H1 (cell line): Measurements from ENCODE around the gene ALLC. TPM values are rescaled to one million over a fixed set of nuclear protein-coding genes. Genes with fewer than 3 reads are reported as not detected.

Experiments
- CTCF ChIA-PET: fragments of 300-600 bp; sonication (Branson Sonifier 250); formaldehyde crosslinking; loops from one replicate; lab custom pipeline; 2021; ENCODE audit not compliant: partially characterized antibody; lab: Charles Lee
- POLR2A ChIA-PET: fragments of 300-600 bp; sonication (Branson Sonifier 250); formaldehyde crosslinking; loops from one replicate; lab custom pipeline; 2021; ENCODE audit warnings: inconsistent platforms; ENCODE audit not compliant: partially characterized antibody; lab: Charles Lee
- DNase-seq, 2 experiments: peaks; one replicate each; pipeline versions ENCODE4 v3.0.0 to v3.0.0-alpha.2; 2010 to 2022; ENCODE audit warnings: low spot score in 2 of 2, low read depth in 1 of 2, mixed read lengths in 1 of 2
- FAIRE-seq: peaks from 2 replicates; lab custom pipeline; 2011; peaks lifted over from hg19 to GRCh38; lab: Jason Lieb, UNC
- H2AFZ ChIP-seq: 2 replicates; pipeline ENCODE4 v1.8.1; 2012; ENCODE audit warnings: low read length, inconsistent platforms
- H2AK5ac ChIP-seq: 2 replicates; pipeline ENCODE4 v1.6.1; 2013; ENCODE audit warnings: low read depth, low read length
- H2BK120ac ChIP-seq: replicated peaks from 2 replicates; pipeline ENCODE3; 2013; ENCODE audit warnings: low read depth, low read length, inconsistent platforms
- H2BK12ac ChIP-seq: 2 replicates; pipeline ENCODE4 v1.6.1; 2013; ENCODE audit warnings: low read depth, low read length
- H2BK15ac ChIP-seq: 2 replicates; pipeline ENCODE4 v1.6.1; 2013; ENCODE audit warnings: low read length
- H2BK20ac ChIP-seq: 2 replicates; pipeline ENCODE4 v1.6.1; 2013; ENCODE audit warnings: low read length
- H2BK5ac ChIP-seq: 2 replicates; pipeline ENCODE4 v1.6.1; 2013; ENCODE audit warnings: low read depth, low read length
- H3K14ac ChIP-seq: 2 replicates; pipeline ENCODE4 v1.6.1; 2013; ENCODE audit warnings: inconsistent platforms; ENCODE audit not compliant: insufficient read length
- H3K18ac ChIP-seq: 2 replicates; pipeline ENCODE4 v1.6.1; 2013; ENCODE audit warnings: low read length; ENCODE audit errors: extremely low read depth
- H3K23ac ChIP-seq: 2 replicates; pipeline ENCODE4 v1.6.1; 2013; ENCODE audit warnings: inconsistent platforms; ENCODE audit not compliant: insufficient read length
- H3K23me2 ChIP-seq: 2 replicates; pipeline ENCODE4 v1.6.1; 2013; ENCODE audit warnings: low read depth, low read length
- H3K27ac ChIP-seq: 2 replicates; pipeline ENCODE4 v1.6.1; 2011; ENCODE audit warnings: low read depth, low read length, inconsistent platforms
- H3K27me3 ChIP-seq, 4 experiments: replicated peaks in 1 of 4; 1 replicate in 1 of 4; 2 replicates in 3 of 4; pipeline versions ENCODE4 v1.6.1 to v1.8.1; 2011 to 2013; ENCODE audit warnings: low read length in 3 of 4, mild to moderate bottlenecking in 3 of 4, inconsistent platforms in 2 of 4, mixed read lengths in 2 of 4, moderate library complexity in 1 of 4; ENCODE audit not compliant: control insufficient read depth in 3 of 4, insufficient read depth in 3 of 4; ENCODE audit errors: extremely low read depth in 1 of 4
- H3K36me3 ChIP-seq, 4 experiments: 2 replicates each; pipeline versions ENCODE4 v1.6.1 to v1.8.1; 2011 to 2013; ENCODE audit warnings: mild to moderate bottlenecking in 4 of 4, low read length in 3 of 4, moderate library complexity in 2 of 4, control low read depth in 1 of 4, inconsistent platforms in 1 of 4; ENCODE audit not compliant: insufficient read depth in 4 of 4, control insufficient read depth in 2 of 4
- H3K4ac ChIP-seq: replicated peaks from 2 replicates; pipeline ENCODE3; 2013; ENCODE audit warnings: low read length, low read depth, mixed read lengths, inconsistent platforms; ENCODE audit not compliant: insufficient read length
- H3K4me1 ChIP-seq, 4 experiments: replicated peaks in 1 of 4; 1 replicate in 1 of 4; 2 replicates in 3 of 4; pipeline versions ENCODE4 v1.6.1 to v1.8.1; 2011 to 2013; ENCODE audit warnings: low read length in 3 of 4, inconsistent platforms in 2 of 4, mixed read lengths in 1 of 4; ENCODE audit not compliant: insufficient read depth in 4 of 4, control insufficient read depth in 3 of 4
- H3K4me2 ChIP-seq, 2 experiments: 2 replicates each; pipeline versions ENCODE4 v1.6.1 to v1.8.1; 2011 to 2013; ENCODE audit warnings: low read depth in 2 of 2, low read length in 2 of 2, control low read depth in 1 of 2, inconsistent platforms in 1 of 2, mild to moderate bottlenecking in 1 of 2; ENCODE audit not compliant: insufficient read depth in 1 of 2
- H3K4me3 ChIP-seq, 4 experiments: fragments of 200-600, 300-600 bp in 1 of 4; sonication (generic), shearing (Covaris generic), sonication (Bioruptor Twin) in 1 of 4; 2 replicates each; pipeline versions ENCODE4 v1.5.1 to v1.8.1; 2011 to 2016; ENCODE audit warnings: low read length in 4 of 4, low read depth in 3 of 4, control low read depth in 2 of 4, inconsistent platforms in 2 of 4, mild to moderate bottlenecking in 2 of 4, mixed read lengths in 1 of 4, moderate library complexity in 1 of 4; ENCODE audit not compliant: insufficient read depth in 2 of 4; ENCODE audit errors: extremely low read depth in 1 of 4
- H3K56ac ChIP-seq: replicated peaks from 2 replicates; pipeline ENCODE3; 2013; ENCODE audit warnings: low read depth, mild to moderate bottlenecking, mixed read lengths, low read length, inconsistent platforms; ENCODE audit not compliant: insufficient read length
- H3K79me1 ChIP-seq: 2 replicates; pipeline ENCODE4 v1.6.1; 2013; ENCODE audit warnings: low read depth, low read length, control low read depth
- H3K79me2 ChIP-seq, 2 experiments: 2 replicates each; pipeline versions ENCODE4 v1.6.1 to v1.8.1; 2012 to 2013; ENCODE audit warnings: low read length in 2 of 2, mild to moderate bottlenecking in 2 of 2, inconsistent platforms in 1 of 2; ENCODE audit not compliant: insufficient read depth in 2 of 2, control insufficient read depth in 1 of 2
- H3K9ac ChIP-seq, 4 experiments: replicated peaks in 1 of 4; 1 replicate in 1 of 4; 2 replicates in 3 of 4; pipeline versions ENCODE4 v1.6.1 to v1.8.1; 2011 to 2013; ENCODE audit warnings: low read depth in 3 of 4, low read length in 3 of 4, control low read depth in 2 of 4, mild to moderate bottlenecking in 2 of 4, moderate library complexity in 2 of 4, inconsistent platforms in 1 of 4; ENCODE audit errors: extremely low read depth in 1 of 4
- H3K9me3 ChIP-seq, 2 experiments: 2 replicates each; pipeline versions ENCODE4 v1.6.1 to v1.8.1; 2012 to 2013; ENCODE audit warnings: mild to moderate bottlenecking in 2 of 2, moderate library complexity in 2 of 2, control low read depth in 1 of 2, inconsistent platforms in 1 of 2, low read depth in 1 of 2, low read length in 1 of 2, mixed read lengths in 1 of 2; ENCODE audit not compliant: insufficient read depth in 2 of 2
- H4K20me1 ChIP-seq, 2 experiments: replicated peaks in 1 of 2; 2 replicates each; pipeline versions ENCODE3 to v1.8.1; 2011 to 2013; ENCODE audit warnings: inconsistent platforms in 2 of 2, low read length in 2 of 2, mild to moderate bottlenecking in 1 of 2; ENCODE audit not compliant: insufficient read depth in 2 of 2, control insufficient read depth in 1 of 2
- H4K5ac ChIP-seq: 2 replicates; pipeline ENCODE4 v1.6.1; 2013; ENCODE audit warnings: low read length, low read depth, mixed read lengths, inconsistent platforms; ENCODE audit not compliant: insufficient read length
- H4K8ac ChIP-seq: 2 replicates; pipeline ENCODE4 v1.8.0; 2013; ENCODE audit warnings: mild to moderate bottlenecking, moderate library complexity, low read length, inconsistent platforms; ENCODE audit not compliant: insufficient read depth; ENCODE audit errors: extremely low read depth
- H4K91ac ChIP-seq: replicated peaks from 2 replicates; pipeline ENCODE3; 2013; ENCODE audit warnings: low read length, mixed read lengths, inconsistent platforms; ENCODE audit not compliant: insufficient read length
- ATF2 ChIP-seq: IDR thresholded peaks from 2 replicates; pipeline ENCODE4 v1.6.1; 2012; ENCODE audit warnings: low read length, inconsistent platforms
- BACH1 ChIP-seq: IDR thresholded peaks from 2 replicates; pipeline ENCODE4 v1.6.1; 2012; ENCODE audit warnings: low read length, improper control_type of control experiment
- EZH2 ChIP-seq: fragments of 200-600 bp; sonication (generic); IDR thresholded peaks from 2 replicates; pipeline ENCODE4 v1.7.1; 2012; ENCODE audit warnings: low read depth, mild to moderate bottlenecking, moderate library complexity, low read length, inconsistent platforms; ENCODE audit not compliant: severe bottlenecking
- NANOG ChIP-seq: IDR thresholded peaks from 2 replicates; pipeline ENCODE4 v1.6.1; 2011; ENCODE audit warnings: low read length, low read depth, mild to moderate bottlenecking, inconsistent platforms; ENCODE audit not compliant: insufficient read depth, poor library complexity, severe bottlenecking
- RAD21 ChIP-seq, 2 experiments: IDR thresholded peaks in 1 of 2; conservative IDR thresholded peaks in 1 of 2; 2 replicates each; pipeline ENCODE4 v1.6.1; 2011; ENCODE audit warnings: low read depth in 2 of 2, low read length in 2 of 2, improper control_type of control experiment in 1 of 2, inconsistent platforms in 1 of 2, mild to moderate bottlenecking in 1 of 2, moderate library complexity in 1 of 2
- SIRT6 ChIP-seq: IDR thresholded peaks from one replicate; pipeline ENCODE4 v1.7.1; 2012; ENCODE audit warnings: low read length, inconsistent platforms
- SP2 ChIP-seq: IDR thresholded peaks from 2 replicates; pipeline ENCODE4 v1.6.1; 2012; ENCODE audit warnings: mild to moderate bottlenecking, low read length, inconsistent platforms
- SUZ12 ChIP-seq: fragments of 200-600 bp; sonication (generic); IDR thresholded peaks from 2 replicates; pipeline ENCODE4 v1.6.1; 2012; ENCODE audit warnings: mild to moderate bottlenecking, inconsistent platforms, low read length, moderate library complexity, mixed read lengths
- USF2 ChIP-seq: IDR thresholded peaks from 2 replicates; pipeline ENCODE4 v1.6.1; 2011; ENCODE audit warnings: low read length, improper control_type of control experiment
- YY1 ChIP-seq: IDR thresholded peaks from 2 replicates; pipeline ENCODE4 v1.6.1; 2011; ENCODE audit warnings: low read depth, mild to moderate bottlenecking, low read length
- WGBS, 2 experiments: shearing (Covaris generic) in 1 of 2; methylation state at CpG; one replicate each; pipeline versions ENCODE4 v1.1.6 to v1.1.7; 2013 to 2015; ENCODE audit warnings: low lambda C conversion rate in 2 of 2, mixed read lengths in 2 of 2, inconsistent platforms in 1 of 2, low coverage in 1 of 2, missing lambda C conversion rate in 1 of 2; ENCODE audit not compliant: insufficient replicate concordance in 2 of 2, insufficient coverage in 1 of 2, insufficient read length in 1 of 2; ENCODE audit errors: extremely low coverage in 1 of 2, missing lambda C conversion rate in 1 of 2; 5-methylcytosine and 5-hydroxymethylcytosine counted together
- polyA plus RNA-seq, 7 experiments: library from polyadenylated mRNA; depleted of rRNA in 3 of 7; stranded (reverse) in 5 of 7; unstranded in 2 of 7; fragments of >200 nt in 5 of 7; fragments of 200-250 nt in 2 of 7; gene quantifications; 1 replicate in 5 of 7; 2 replicates in 1 of 7; 4 replicates in 1 of 7; pipeline versions ENCODE4 v1.2.1 to v1.2.3, GENCODE V29; 2011 to 2013; ENCODE audit warnings: missing spikeins in 2 of 7, mixed read lengths in 2 of 7
- total RNA-seq: library from RNA; stranded (reverse); fragmentation: NEBNext Ultra II Directional; extraction: Animal tissue kit (Norgen Biotek cat#: 25700); gene quantifications from 2 replicates; pipeline ENCODE4 v1.2.1, GENCODE V29; 2021

Gene ALLC
- total and polyA plus RNA-seq, 2 of the 8 experiments (the other 6 are each of a cell fraction or from before 2014, with no cell fraction given): not detected

- Histone ChIP-seq H3K4ac (no peak overlapping the region), H3K9me3 (peaks cover 0 to 8% of the 10 kb centered on the region in 2 experiments; a peak in 2 of 4 replicates), H3K27ac (no peak overlapping the region), H4K8ac (no peak overlapping the region), H2BK5ac (no peak overlapping the region), H3K4me2 (no peak overlapping the region), H4K5ac (no peak overlapping the region), H2AFZ (peak overlapping the region; percentile 70; the same call in 1 of the 2 replicates), H3K14ac (no peak overlapping the region), H3K36me3 (no peaks in the 10 kb centered on the region), H2AK5ac (no peak overlapping the region), H3K79me2 (no peaks in the 10 kb centered on the region), H3K18ac (no peak overlapping the region), H2BK12ac (no peak overlapping the region), H3K23ac (no peak overlapping the region), H4K91ac (no peak overlapping the region), H3K79me1 (no peaks in the 10 kb centered on the region), H2BK15ac (no peak overlapping the region), H2BK120ac (no peak overlapping the region), H3K23me2 (peaks cover 4% of the 10 kb centered on the region; the same call in 1 of the 2 replicates), H3K4me1 (peaks cover 0 to 3% (median 1%) of the 10 kb centered on the region in 4 experiments; a peak in 4 of 7 replicates), H3K27me3 (peaks cover 5 to 17% (median 9%) of the 10 kb centered on the region in 4 experiments; a peak in 6 of 7 replicates), H4K20me1 (no peaks in the 10 kb centered on the region), H3K4me3 (no peak overlapping the region), H3K9ac (no peak overlapping the region), H3K56ac (no peak overlapping the region), H2BK20ac (no peak overlapping the region)
- WGBS, 2 experiments: 88% methylated on average over 4 of the region's 5 CpGs; no CpG with 5 or more reads in 1 of the 2 experiments
- ChIA-PET CTCF (interaction anchor here (1.7 kb wide), 1 partner anchor 15 kb away, joined by 3 read pairs; no protein-coding TSS in a partner anchor), POLR2A (no interaction called here)
- FAIRE-seq (no peak), DNase-seq (no peak)
- TF ChIP-seq YY1 (no peak), BACH1 (no peak), ATF2 (no peak), RAD21 (IDR thresholded peaks at IDR 0.05 in 1 of 2, conservative IDR thresholded peaks at IDR 0.05 in 1 of 2; ENCODE audit: low read depth in 2 of 2, low read length in 2 of 2) (no peak), SUZ12 (no peak), SP2 (no peak), NANOG (no peak), SIRT6 (no peak), USF2 (no peak), EZH2 (no peak)
Measured at GRCh38 chr2:3706892-3707291, 48.9 kb downstream of the ALLC start.
